Liver (tissue), 9 donors: ENCODE measurements around the gene ST14. TPM values are rescaled to one million over a fixed set of nuclear protein-coding genes. Genes with fewer than 3 reads are reported as not detected.

ENCODE experiments used
- DNase-seq: peaks from one replicate; pipeline ENCODE4 v3.0.0-alpha.2; 2017; ENCODE audit warnings: low spot score
- H3K27ac ChIP-seq, 2 donors: one replicate each; pipeline ENCODE4 v1.7.0; 2013; ENCODE audit warnings: inconsistent platforms in 2 of 2, low read length in 2 of 2, control low read depth in 1 of 2, low read depth in 1 of 2, mild to moderate bottlenecking in 1 of 2
- H3K27me3 ChIP-seq, 4 donors: one replicate each; pipeline versions ENCODE4 v1.6.1 to v1.7.0; 2013; ENCODE audit warnings: low read length in 3 of 4, inconsistent platforms in 1 of 4, mild to moderate bottlenecking in 1 of 4, moderate library complexity in 1 of 4; ENCODE audit not compliant: control insufficient read depth in 4 of 4, insufficient read depth in 4 of 4
- H3K36me3 ChIP-seq, 4 donors: one replicate each; pipeline versions ENCODE4 v1.6.1 to v1.7.0; 2013; ENCODE audit warnings: low read length in 3 of 4, mild to moderate bottlenecking in 3 of 4, low read depth in 1 of 4, moderate library complexity in 1 of 4; ENCODE audit not compliant: control insufficient read depth in 4 of 4, insufficient read depth in 3 of 4
- H3K4me1 ChIP-seq, 4 donors: one replicate each; pipeline versions ENCODE4 v1.6.1 to v1.7.0; 2013; ENCODE audit warnings: low read length in 3 of 4, mild to moderate bottlenecking in 3 of 4, moderate library complexity in 1 of 4; ENCODE audit not compliant: control insufficient read depth in 4 of 4, insufficient read depth in 4 of 4
- H3K4me3 ChIP-seq, 3 donors: one replicate each; pipeline versions ENCODE4 v1.6.1 to v1.7.0; 2013; ENCODE audit warnings: low read length in 3 of 3, control low read depth in 1 of 3, low read depth in 1 of 3, mild to moderate bottlenecking in 1 of 3
- H3K9ac ChIP-seq, 2 donors: one replicate each; pipeline ENCODE4 v1.7.0; 2013; ENCODE audit warnings: low read length in 2 of 2, mild to moderate bottlenecking in 2 of 2, moderate library complexity in 2 of 2, control low read depth in 1 of 2, low read depth in 1 of 2
- H3K9me3 ChIP-seq, 4 donors: one replicate each; pipeline versions ENCODE4 v1.6.1 to v1.7.0; 2013; ENCODE audit warnings: low read length in 3 of 4; ENCODE audit not compliant: control insufficient read depth in 4 of 4
- CTCF ChIP-seq: fragments of 150-350 bp; IDR thresholded peaks from 2 replicates; pipeline ENCODE4 v1.5.1; 2017; ENCODE audit warnings: improper control_type of control experiment, low read depth, low read length; ENCODE audit not compliant: missing input control
- EGR1 ChIP-seq, 2 donors: IDR thresholded peaks; 2 replicates each; pipeline ENCODE4 v1.6.1; 2016 to 2018; ENCODE audit warnings: antibody characterized with exemption in 2 of 2, low read depth in 2 of 2
- FOXA1 ChIP-seq: IDR thresholded peaks from 2 replicates; pipeline ENCODE4 v1.6.1; 2016; ENCODE audit warnings: antibody characterized with exemption
- FOXA2 ChIP-seq: IDR thresholded peaks from 2 replicates; pipeline ENCODE4 v1.6.1; 2016; ENCODE audit warnings: antibody characterized with exemption
- GABPA ChIP-seq, 2 donors: IDR thresholded peaks in 1 of 2; conservative IDR thresholded peaks in 1 of 2; 2 replicates each; pipeline ENCODE4 v1.6.1; 2016; ENCODE audit warnings: antibody characterized with exemption in 2 of 2, mild to moderate bottlenecking in 1 of 2, moderate library complexity in 1 of 2
- HNF4A ChIP-seq, 2 donors: conservative IDR thresholded peaks; 2 replicates each; pipeline ENCODE4 v1.6.1; 2016; ENCODE audit warnings: antibody characterized with exemption in 2 of 2, mild to moderate bottlenecking in 2 of 2
- HNF4G ChIP-seq: IDR thresholded peaks from 2 replicates; pipeline ENCODE4 v1.6.1; 2016; ENCODE audit warnings: antibody characterized with exemption
- JUND ChIP-seq, 2 donors: IDR thresholded peaks; 2 replicates each; pipeline ENCODE4 v1.6.1; 2016; ENCODE audit warnings: antibody characterized with exemption in 2 of 2
- MAX ChIP-seq: IDR thresholded peaks from 2 replicates; pipeline ENCODE4 v1.6.1; 2016; ENCODE audit warnings: antibody characterized with exemption
- NR2F2 ChIP-seq: IDR thresholded peaks from 2 replicates; pipeline ENCODE4 v1.6.1; 2016; ENCODE audit warnings: antibody characterized with exemption
- RAD21 ChIP-seq, 2 donors: IDR thresholded peaks; 2 replicates each; pipeline ENCODE4 v1.6.1; 2016; ENCODE audit warnings: antibody characterized with exemption in 2 of 2, mild to moderate bottlenecking in 2 of 2
- RXRA ChIP-seq, 2 donors: IDR thresholded peaks; 2 replicates each; pipeline ENCODE4 v1.6.1; 2017 to 2018; ENCODE audit warnings: antibody characterized with exemption in 2 of 2, mild to moderate bottlenecking in 1 of 2
- SP1 ChIP-seq: IDR thresholded peaks from 2 replicates; pipeline ENCODE4 v1.6.1; 2018; ENCODE audit warnings: antibody characterized with exemption, mild to moderate bottlenecking
- TAF1 ChIP-seq: conservative IDR thresholded peaks from 2 replicates; pipeline ENCODE4 v1.6.1; 2016; ENCODE audit warnings: antibody characterized with exemption, mild to moderate bottlenecking
- YY1 ChIP-seq: IDR thresholded peaks from 2 replicates; pipeline ENCODE4 v1.6.1; 2016; ENCODE audit warnings: antibody characterized with exemption, mild to moderate bottlenecking
- WGBS: extraction: QIAGEN DNeasy Blood & Tissue Kit; methylation state at CpG from one replicate; pipeline ENCODE4 v1.1.7; 2013; 5-methylcytosine and 5-hydroxymethylcytosine counted together
- polyA plus RNA-seq, 2 donors: library from polyadenylated mRNA; stranded (reverse) in 1 of 2; unstranded in 1 of 2; fragments of 200-250 nt in 1 of 2; fragments of >200 nt in 1 of 2; fragmentation: Nextera tagmentation in 1 of 2; extraction: Ambion mirVana in 1 of 2; gene quantifications; one replicate each; pipeline versions ENCODE4 v1.2.1 to v1.2.3, GENCODE V29; 2013 to 2015
- total RNA-seq, 2 donors: library from RNA; depleted of rRNA; stranded (reverse); fragments of >200 nt; gene quantifications; one replicate each; pipeline ENCODE4 v1.2.3, GENCODE V29; 2014
- TF ChIP-seq, protein P1 (sequence below): IDR thresholded peaks from 2 replicates; pipeline ENCODE4 v1.6.1; 2016; ENCODE audit warnings: antibody characterized with exemption, mild to moderate bottlenecking
- TF ChIP-seq, protein P2 (sequence below): IDR thresholded peaks from 2 replicates; pipeline ENCODE4 v1.6.1; 2016; ENCODE audit warnings: antibody characterized with exemption
- donor health status: healthy.
- donor health status: healthy.
- donor health status: healthy.
- donor health status: healthy.
- donor health status: healthy.

Gene ST14
- total and polyA plus RNA-seq, 4 donors: 2.8 to 5.9 (median 4.5) TPM

- H3K9me3 ChIP-seq: no peaks in the 10 kb centered on the region
- no peak overlapping the region for H3K27ac ChIP-seq
- TF ChIP-seq CTCF (peak; percentile 91), RXRA (IDR thresholded peaks at IDR 0.05) (peak in 1 of 2 donors; percentile 25), RAD21 (IDR thresholded peaks at IDR 0.05) (peak; percentile 98)
- TF ChIP-seq, protein P1, sequence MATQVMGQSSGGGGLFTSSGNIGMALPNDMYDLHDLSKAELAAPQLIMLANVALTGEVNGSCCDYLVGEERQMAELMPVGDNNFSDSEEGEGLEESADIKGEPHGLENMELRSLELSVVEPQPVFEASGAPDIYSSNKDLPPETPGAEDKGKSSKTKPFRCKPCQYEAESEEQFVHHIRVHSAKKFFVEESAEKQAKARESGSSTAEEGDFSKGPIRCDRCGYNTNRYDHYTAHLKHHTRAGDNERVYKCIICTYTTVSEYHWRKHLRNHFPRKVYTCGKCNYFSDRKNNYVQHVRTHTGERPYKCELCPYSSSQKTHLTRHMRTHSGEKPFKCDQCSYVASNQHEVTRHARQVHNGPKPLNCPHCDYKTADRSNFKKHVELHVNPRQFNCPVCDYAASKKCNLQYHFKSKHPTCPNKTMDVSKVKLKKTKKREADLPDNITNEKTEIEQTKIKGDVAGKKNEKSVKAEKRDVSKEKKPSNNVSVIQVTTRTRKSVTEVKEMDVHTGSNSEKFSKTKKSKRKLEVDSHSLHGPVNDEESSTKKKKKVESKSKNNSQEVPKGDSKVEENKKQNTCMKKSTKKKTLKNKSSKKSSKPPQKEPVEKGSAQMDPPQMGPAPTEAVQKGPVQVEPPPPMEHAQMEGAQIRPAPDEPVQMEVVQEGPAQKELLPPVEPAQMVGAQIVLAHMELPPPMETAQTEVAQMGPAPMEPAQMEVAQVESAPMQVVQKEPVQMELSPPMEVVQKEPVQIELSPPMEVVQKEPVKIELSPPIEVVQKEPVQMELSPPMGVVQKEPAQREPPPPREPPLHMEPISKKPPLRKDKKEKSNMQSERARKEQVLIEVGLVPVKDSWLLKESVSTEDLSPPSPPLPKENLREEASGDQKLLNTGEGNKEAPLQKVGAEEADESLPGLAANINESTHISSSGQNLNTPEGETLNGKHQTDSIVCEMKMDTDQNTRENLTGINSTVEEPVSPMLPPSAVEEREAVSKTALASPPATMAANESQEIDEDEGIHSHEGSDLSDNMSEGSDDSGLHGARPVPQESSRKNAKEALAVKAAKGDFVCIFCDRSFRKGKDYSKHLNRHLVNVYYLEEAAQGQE: no peak
- no peaks in the 10 kb centered on the region for H3K4me1 ChIP-seq
- H3K36me3 ChIP-seq: peaks cover 5 to 65% (median 59%) of the 10 kb centered on the region in 4 donors
- WGBS: 47% methylated on average over 9 of the region's 9 CpGs
- H3K27me3 ChIP-seq: no peaks in the 10 kb centered on the region
- H3K4me3 ChIP-seq: no peak overlapping the region
- no peak overlapping the region for H3K9ac ChIP-seq
- peak; percentile 57 for DNase-seq
Observed at GRCh38 chr11:130131961-130132850, 27.4 kb upstream of the ST14 start.

DNA sequence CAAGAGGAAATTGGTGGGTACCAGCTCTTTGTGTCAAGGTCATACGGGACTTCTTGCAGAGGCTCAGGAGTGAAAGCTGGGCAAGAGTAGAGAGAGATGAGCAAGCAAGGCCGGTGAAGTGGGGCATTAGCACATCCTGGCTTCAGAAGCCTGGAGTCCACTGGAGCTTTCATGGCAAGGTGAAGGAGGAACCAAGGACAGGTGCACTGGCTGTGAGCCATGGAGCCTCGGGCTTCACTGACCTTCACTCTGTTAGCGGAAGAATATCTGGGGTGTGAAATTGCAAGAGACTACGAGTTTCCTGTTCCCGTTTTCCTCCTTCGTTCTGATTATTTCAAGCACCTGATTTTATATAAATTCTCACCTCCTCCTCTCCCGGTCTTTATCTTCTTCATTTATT is 25.9 kb upstream of the ST14 start:
- Histone ChIP-seq H3K4me1 (no peaks in the 10 kb centered on the region), H3K9me3 (no peaks in the 10 kb centered on the region), H3K36me3 (peaks cover 5 to 63% (median 54%) of the 10 kb centered on the region in 4 donors), H3K27me3 (no peaks in the 10 kb centered on the region), H3K4me3 (no peak overlapping the region), H3K27ac (no peak overlapping the region), H3K9ac (no peak overlapping the region)
- no peak for DNase-seq
- 79% methylated on average over 8 of the region's 8 CpGs for WGBS
- TF ChIP-seq NR2F2 (no peak), EGR1 (IDR thresholded peaks at IDR 0.05; ENCODE audit: low read depth in 2 of 2) (no peak), CTCF (no peak), FOXA1 (no peak), FOXA2 (no peak), YY1 (no peak), RXRA (IDR thresholded peaks at IDR 0.05) (no peak), MAX (no peak), JUND (IDR thresholded peaks at IDR 0.05) (no peak), HNF4G (no peak), TAF1 (no peak), SP1 (no peak), HNF4A (conservative IDR thresholded peaks at IDR 0.05) (no peak), GABPA (IDR thresholded peaks at IDR 0.05 in 1 of 2, conservative IDR thresholded peaks at IDR 0.05 in 1 of 2) (no peak)
- TF ChIP-seq, protein P1: no peak
- TF ChIP-seq, protein P2, sequence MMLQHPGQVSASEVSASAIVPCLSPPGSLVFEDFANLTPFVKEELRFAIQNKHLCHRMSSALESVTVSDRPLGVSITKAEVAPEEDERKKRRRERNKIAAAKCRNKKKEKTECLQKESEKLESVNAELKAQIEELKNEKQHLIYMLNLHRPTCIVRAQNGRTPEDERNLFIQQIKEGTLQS: no peak
